ENCODE data around the gene RUNX3.

The RUNX3 gene

DNA sequence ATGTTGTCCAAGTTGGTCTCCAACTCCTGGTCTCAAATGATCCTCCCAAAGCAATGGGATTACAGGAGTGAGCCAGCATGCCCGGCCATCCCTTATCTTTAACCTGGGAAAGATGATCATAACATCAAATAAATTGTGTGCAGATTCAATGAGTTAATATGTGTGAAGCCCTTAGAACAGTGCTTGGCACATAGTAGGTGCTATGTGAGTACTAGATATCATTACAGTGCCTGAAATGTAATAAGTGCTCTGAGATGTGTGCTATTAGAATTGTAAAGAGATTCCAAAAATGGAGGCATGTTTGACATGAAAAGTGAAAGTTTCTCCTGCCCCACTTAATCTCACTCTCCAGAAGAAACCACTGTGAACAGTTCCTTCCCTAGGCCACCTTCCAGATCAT lies 71.8 kb downstream of the RUNX3 start:
- peaks cover 0 to under 1% of the 10 kb centered on the region in 2 experiments for H3K4me1 ChIP-seq (ENCODE audit: control insufficient read depth in 1 of 2, insufficient read depth in 2 of 2, low read length in 2 of 2)
- no peak overlapping the region for H2BK120ac ChIP-seq (ENCODE audit: insufficient read depth, low read length, poor library complexity)
- DNase-seq = no peak
- H3K18ac ChIP-seq (ENCODE audit: low read length) = no peak overlapping the region
- no peaks in the 10 kb centered on the region for H3K79me2 ChIP-seq (ENCODE audit: control insufficient read depth, insufficient read depth, low read length, poor library complexity)
- H3K27ac ChIP-seq (ENCODE audit: low read depth, low read length) = no peak overlapping the region
- no CpG with 5 or more reads among the region's 1 CpG for WGBS (ENCODE audit: extremely low coverage, insufficient coverage, insufficient read length)
- no peaks in the 10 kb centered on the region for H3K79me1 ChIP-seq (ENCODE audit: low read length)
- H4K91ac ChIP-seq (ENCODE audit: low read depth, low read length) = no peak overlapping the region
- no peak overlapping the region for H2BK5ac ChIP-seq (ENCODE audit: low read depth, low read length, poor library complexity)
- H3K9ac ChIP-seq (ENCODE audit: low read length) = no peak overlapping the region
- no peak overlapping the region for H3K4me2 ChIP-seq (ENCODE audit: low read length)
- H3K9me3 ChIP-seq (ENCODE audit: insufficient read depth, low read depth, low read length) = no peaks in the 10 kb centered on the region
- H4K12ac ChIP-seq (ENCODE audit: low read depth, low read length) = no peak overlapping the region
- no peak overlapping the region for H4K8ac ChIP-seq (ENCODE audit: low read depth, low read length)
- H2AK5ac ChIP-seq (ENCODE audit: low read length) = no peak overlapping the region
- H3K27me3 ChIP-seq (ENCODE audit: insufficient read depth, low read length) = no peaks in the 10 kb centered on the region
- no peak overlapping the region for H2AFZ ChIP-seq (ENCODE audit: insufficient read depth, low read length, poor library complexity)
- H3K14ac ChIP-seq (ENCODE audit: low read length) = no peak overlapping the region
- no peaks in the 10 kb centered on the region for H3K36me3 ChIP-seq (ENCODE audit: control insufficient read depth in 1 of 2, insufficient read depth in 2 of 2, low read length in 2 of 2)
- no peak overlapping the region for H3K23ac ChIP-seq (ENCODE audit: low read length)
- no peak overlapping the region for H3K4ac ChIP-seq (ENCODE audit: low read depth, low read length)
- no peak overlapping the region for H3K4me3 ChIP-seq (ENCODE audit: low read depth, low read length)
- H2BK12ac ChIP-seq (ENCODE audit: low read length) = no peak overlapping the region

DNA sequence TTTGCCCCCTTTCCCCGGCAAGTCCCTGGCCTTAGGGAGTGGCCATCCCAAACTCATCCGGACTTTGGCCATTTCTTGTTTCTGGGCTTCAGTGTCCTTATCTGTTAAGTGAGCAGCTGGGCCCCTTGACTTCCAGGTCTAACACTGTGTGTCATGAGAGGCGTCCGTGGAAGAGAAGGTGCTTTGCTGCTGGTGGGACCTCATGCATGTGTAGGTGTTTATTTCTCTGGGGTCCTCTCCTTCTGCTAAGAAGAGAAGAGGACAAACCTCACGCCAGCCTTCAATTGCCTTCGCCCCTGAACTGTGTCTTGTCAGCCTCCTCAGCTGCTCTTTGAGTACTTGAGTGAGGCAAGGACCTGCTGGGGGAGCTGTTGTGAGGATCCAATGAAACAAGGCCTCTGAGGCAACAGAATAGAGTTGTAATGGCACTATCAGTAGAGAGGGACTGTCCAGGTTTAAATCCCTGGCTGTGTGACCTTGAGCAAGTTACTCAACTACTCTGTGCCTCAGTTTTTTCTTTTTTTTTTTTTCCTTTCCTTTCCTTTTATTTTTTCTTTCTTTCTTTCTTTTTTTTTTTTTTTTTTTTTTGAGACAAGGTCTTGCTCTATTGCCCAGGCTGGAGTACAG lies 72.5 kb downstream of the RUNX3 start:
- no peaks in the 10 kb centered on the region for H3K36me3 ChIP-seq (ENCODE audit: control insufficient read depth in 1 of 2, insufficient read depth in 2 of 2, low read length in 2 of 2)
- no peak overlapping the region for H3K9ac ChIP-seq (ENCODE audit: low read length)
- no peak overlapping the region for H3K14ac ChIP-seq (ENCODE audit: low read length)
- H3K18ac ChIP-seq (ENCODE audit: low read length) = no peak overlapping the region
- H3K23ac ChIP-seq (ENCODE audit: low read length) = no peak overlapping the region
- DNase-seq = no peak
- H3K4ac ChIP-seq (ENCODE audit: low read depth, low read length) = no peak overlapping the region
- H3K27ac ChIP-seq (ENCODE audit: low read depth, low read length) = no peak overlapping the region
- no peak overlapping the region for H2AFZ ChIP-seq (ENCODE audit: insufficient read depth, low read length, poor library complexity)
- H3K4me1 ChIP-seq (ENCODE audit: control insufficient read depth in 1 of 2, insufficient read depth in 2 of 2, low read length in 2 of 2) = peaks cover 0 to 2% of the 10 kb centered on the region in 2 experiments
- H3K79me2 ChIP-seq (ENCODE audit: control insufficient read depth, insufficient read depth, low read length, poor library complexity) = no peaks in the 10 kb centered on the region
- H3K9me3 ChIP-seq (ENCODE audit: insufficient read depth, low read depth, low read length) = no peaks in the 10 kb centered on the region
- H2AK5ac ChIP-seq (ENCODE audit: low read length) = no peak overlapping the region
- H4K91ac ChIP-seq (ENCODE audit: low read depth, low read length) = no peak overlapping the region
- H3K27me3 ChIP-seq (ENCODE audit: insufficient read depth, low read length) = no peaks in the 10 kb centered on the region
- H3K4me2 ChIP-seq (ENCODE audit: low read length) = no peak overlapping the region
- no CpG with 5 or more reads among the region's 6 CpGs for WGBS (ENCODE audit: extremely low coverage, insufficient coverage, insufficient read length)
- no peak overlapping the region for H2BK5ac ChIP-seq (ENCODE audit: low read depth, low read length, poor library complexity)
- H3K4me3 ChIP-seq (ENCODE audit: low read depth, low read length) = no peak overlapping the region
- no peak overlapping the region for H2BK120ac ChIP-seq (ENCODE audit: insufficient read depth, low read length, poor library complexity)
- no peak overlapping the region for H4K8ac ChIP-seq (ENCODE audit: low read depth, low read length)
- no peaks in the 10 kb centered on the region for H3K79me1 ChIP-seq (ENCODE audit: low read length)
- no peak overlapping the region for H4K12ac ChIP-seq (ENCODE audit: low read depth, low read length)
- no peak overlapping the region for H2BK12ac ChIP-seq (ENCODE audit: low read length)

DNA sequence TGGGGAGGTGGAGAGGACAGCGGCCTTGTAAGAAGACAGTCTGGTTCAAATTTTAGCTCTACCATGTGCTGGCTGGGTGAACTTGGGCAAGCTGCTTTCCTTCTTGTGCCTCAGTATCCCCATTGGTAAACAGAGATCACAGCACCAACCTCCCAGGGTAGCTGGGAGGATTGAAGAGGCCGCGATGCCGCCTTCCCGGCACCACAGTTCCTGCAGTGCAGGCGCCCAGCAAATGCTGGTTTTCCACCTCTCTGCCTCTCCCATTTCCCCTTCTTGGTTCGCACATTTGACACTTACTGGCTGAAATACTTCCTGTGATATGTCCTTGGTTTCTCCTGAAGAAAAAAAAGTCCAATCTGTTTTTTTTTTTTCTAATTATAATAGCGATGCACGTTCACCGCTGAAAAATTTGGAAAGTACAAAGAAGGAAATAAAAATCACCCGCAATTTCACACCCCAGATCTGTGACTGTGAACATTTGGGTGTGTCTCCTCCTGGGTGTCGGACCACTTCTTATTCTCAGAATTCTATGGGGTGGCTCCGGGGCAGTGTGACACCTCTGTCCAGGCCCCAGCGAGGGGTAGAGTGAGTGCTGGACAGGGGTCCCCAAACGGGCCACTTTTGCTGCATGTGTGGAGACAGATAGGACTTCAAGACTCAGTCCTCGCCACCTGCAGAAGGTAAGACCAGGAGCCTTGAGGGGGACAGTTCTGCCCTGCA lies 73.1 kb downstream of the RUNX3 start:
- no peak overlapping the region for H4K12ac ChIP-seq (ENCODE audit: low read depth, low read length)
- H3K79me1 ChIP-seq (ENCODE audit: low read length) = no peaks in the 10 kb centered on the region
- H3K79me2 ChIP-seq (ENCODE audit: control insufficient read depth, insufficient read depth, low read length, poor library complexity) = no peaks in the 10 kb centered on the region
- H4K91ac ChIP-seq (ENCODE audit: low read depth, low read length) = no peak overlapping the region
- H3K9ac ChIP-seq (ENCODE audit: low read length) = peak overlapping the region; percentile 53
- no peak overlapping the region for H2AK5ac ChIP-seq (ENCODE audit: low read length)
- H3K27ac ChIP-seq (ENCODE audit: low read depth, low read length) = no peak overlapping the region
- no peaks in the 10 kb centered on the region for H3K36me3 ChIP-seq (ENCODE audit: control insufficient read depth in 1 of 2, insufficient read depth in 2 of 2, low read length in 2 of 2)
- no CpG with 5 or more reads among the region's 16 CpGs for WGBS (ENCODE audit: extremely low coverage, insufficient coverage, insufficient read length)
- H3K4me3 ChIP-seq (ENCODE audit: low read depth, low read length) = no peak overlapping the region
- H3K9me3 ChIP-seq (ENCODE audit: insufficient read depth, low read depth, low read length) = no peaks in the 10 kb centered on the region
- H2BK120ac ChIP-seq (ENCODE audit: insufficient read depth, low read length, poor library complexity) = no peak overlapping the region
- no peak overlapping the region for H4K8ac ChIP-seq (ENCODE audit: low read depth, low read length)
- no peak overlapping the region for H3K14ac ChIP-seq (ENCODE audit: low read length)
- no peak overlapping the region for H2BK5ac ChIP-seq (ENCODE audit: low read depth, low read length, poor library complexity)
- no peak for DNase-seq
- H3K18ac ChIP-seq (ENCODE audit: low read length) = no peak overlapping the region
- peaks cover 0 to 2% of the 10 kb centered on the region in 2 experiments for H3K4me1 ChIP-seq (ENCODE audit: control insufficient read depth in 1 of 2, insufficient read depth in 2 of 2, low read length in 2 of 2)
- no peak overlapping the region for H2BK12ac ChIP-seq (ENCODE audit: low read length)
- H3K4me2 ChIP-seq (ENCODE audit: low read length) = no peak overlapping the region
- H3K4ac ChIP-seq (ENCODE audit: low read depth, low read length) = no peak overlapping the region
- H3K23ac ChIP-seq (ENCODE audit: low read length) = no peak overlapping the region
- no peaks in the 10 kb centered on the region for H3K27me3 ChIP-seq (ENCODE audit: insufficient read depth, low read length)
- no peak overlapping the region for H2AFZ ChIP-seq (ENCODE audit: insufficient read depth, low read length, poor library complexity)

DNA sequence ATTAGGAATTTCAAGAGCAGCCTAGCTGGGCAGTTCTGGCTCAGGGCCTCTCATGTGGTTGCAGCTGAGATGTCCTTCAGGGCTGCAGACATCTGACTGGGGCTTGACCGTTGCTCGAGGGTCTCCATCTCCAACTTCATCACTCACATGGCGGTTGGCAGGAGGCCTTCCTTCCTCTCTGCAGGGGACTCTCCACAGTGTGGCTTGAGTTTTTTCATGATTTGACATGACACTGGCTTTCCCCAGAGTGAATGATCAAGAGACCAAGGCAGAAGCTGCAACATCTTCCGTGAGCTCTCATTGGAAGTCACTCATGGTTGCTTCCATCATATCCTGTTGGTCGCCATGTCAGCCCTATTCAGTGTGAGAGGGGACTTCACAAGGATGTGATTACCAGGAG lies 74.6 kb downstream of the RUNX3 start:
- no peaks in the 10 kb centered on the region for H3K27me3 ChIP-seq (ENCODE audit: insufficient read depth, low read length)
- no CpG with 5 or more reads among the region's 5 CpGs for WGBS (ENCODE audit: extremely low coverage, insufficient coverage, insufficient read length)
- DNase-seq = no peak
- no peak overlapping the region for H3K4ac ChIP-seq (ENCODE audit: low read depth, low read length)
- H2BK5ac ChIP-seq (ENCODE audit: low read depth, low read length, poor library complexity) = no peak overlapping the region
- no peak overlapping the region for H2AK5ac ChIP-seq (ENCODE audit: low read length)
- no peak overlapping the region for H4K8ac ChIP-seq (ENCODE audit: low read depth, low read length)
- H4K12ac ChIP-seq (ENCODE audit: low read depth, low read length) = no peak overlapping the region
- no peak overlapping the region for H3K9ac ChIP-seq (ENCODE audit: low read length)
- H2AFZ ChIP-seq (ENCODE audit: insufficient read depth, low read length, poor library complexity) = no peak overlapping the region
- H2BK12ac ChIP-seq (ENCODE audit: low read length) = no peak overlapping the region
- H4K91ac ChIP-seq (ENCODE audit: low read depth, low read length) = no peak overlapping the region
- H3K36me3 ChIP-seq (ENCODE audit: control insufficient read depth in 1 of 2, insufficient read depth in 2 of 2, low read length in 2 of 2) = no peaks in the 10 kb centered on the region
- no peak overlapping the region for H3K18ac ChIP-seq (ENCODE audit: low read length)
- H3K4me2 ChIP-seq (ENCODE audit: low read length) = no peak overlapping the region
- no peaks in the 10 kb centered on the region for H3K79me2 ChIP-seq (ENCODE audit: control insufficient read depth, insufficient read depth, low read length, poor library complexity)
- H3K4me1 ChIP-seq (ENCODE audit: control insufficient read depth in 1 of 2, insufficient read depth in 2 of 2, low read length in 2 of 2) = peaks cover 0 to 2% of the 10 kb centered on the region in 2 experiments
- no peak overlapping the region for H3K14ac ChIP-seq (ENCODE audit: low read length)
- H3K9me3 ChIP-seq (ENCODE audit: insufficient read depth, low read depth, low read length) = no peaks in the 10 kb centered on the region
- no peak overlapping the region for H3K23ac ChIP-seq (ENCODE audit: low read length)
- H3K4me3 ChIP-seq (ENCODE audit: low read depth, low read length) = no peak overlapping the region
- H3K79me1 ChIP-seq (ENCODE audit: low read length) = no peaks in the 10 kb centered on the region
- H2BK120ac ChIP-seq (ENCODE audit: insufficient read depth, low read length, poor library complexity) = no peak overlapping the region
- H3K27ac ChIP-seq (ENCODE audit: low read depth, low read length) = no peak overlapping the region

All from trophoblast cell (in vitro differentiated cells and primary cell).